ENCODE data around the gene TMEM44.

- TF ChIP-seq CTCF (conservative IDR thresholded peaks at IDR 0.05 in 1 of 2, IDR thresholded peaks at IDR 0.05 in 1 of 2; ENCODE audit: extremely low read depth in 1 of 2, insufficient read depth in 1 of 2, low read depth in 1 of 2, low read length in 2 of 2) (no peak), EZH2 (IDR thresholded peaks at IDR 0.05; ENCODE audit: borderline replicate concordance, low read length) (no peak)
Observed at GRCh38 chr3:194675081-194675640, 41.9 kb upstream of the TMEM44 start.
